HEK293 (cell line): ENCODE data around the gene MAPT.

Source experiments
- CTCF ChIP-seq: fragments of 450-650 bp; formaldehyde crosslinking; IDR thresholded peaks from 2 replicates; pipeline ENCODE4 v1.5.1; 2016; ENCODE audit warnings: missing biosample characterization, missing genetic modification characterization
- GFI1B ChIP-seq: fragments of 450-650 bp; formaldehyde crosslinking; IDR thresholded peaks from 2 replicates; pipeline ENCODE4 v1.5.1; 2016; ENCODE audit warnings: missing biosample characterization, missing genetic modification characterization
- GLI4 ChIP-seq: fragments of 450-650 bp; formaldehyde crosslinking; IDR thresholded peaks from 2 replicates; pipeline ENCODE4 v1.5.1; 2016; ENCODE audit warnings: missing biosample characterization, missing genetic modification characterization
- HIC1 ChIP-seq: fragments of 450-650 bp; formaldehyde crosslinking; IDR thresholded peaks from 2 replicates; pipeline ENCODE4 v1.5.1; 2016; ENCODE audit warnings: missing biosample characterization, missing genetic modification characterization
- HOXC10 ChIP-seq: sonication (generic); formaldehyde crosslinking; IDR thresholded peaks from 2 replicates; pipeline ENCODE4 v1.8.1; 2023; ENCODE audit warnings: mild to moderate bottlenecking, missing genetic modification reagents
- IKZF3 ChIP-seq: fragments of 450-650 bp; IDR thresholded peaks from 2 replicates; pipeline ENCODE4 v1.5.0; 2018; ENCODE audit warnings: missing biosample characterization, mild to moderate bottlenecking, missing genetic modification characterization, moderate library complexity
- KLF16 ChIP-seq: fragments of 450-650 bp; formaldehyde crosslinking; IDR thresholded peaks from 2 replicates; pipeline ENCODE4 v1.5.1; 2017; ENCODE audit warnings: missing biosample characterization, missing genetic modification characterization
- PBX3 ChIP-seq: sonication (generic); formaldehyde crosslinking; IDR thresholded peaks from 2 replicates; pipeline ENCODE4 v1.8.1; 2022; ENCODE audit warnings: mild to moderate bottlenecking, moderate library complexity, missing genetic modification reagents
- SP2 ChIP-seq: fragments of 450-650 bp; formaldehyde crosslinking; IDR thresholded peaks from 2 replicates; pipeline ENCODE4 v1.5.1; 2016; ENCODE audit warnings: missing biosample characterization, missing genetic modification characterization
- SP3 ChIP-seq: fragments of 450-650 bp; formaldehyde crosslinking; IDR thresholded peaks from 2 replicates; pipeline ENCODE4 v1.5.1; 2016; ENCODE audit warnings: missing biosample characterization, missing genetic modification characterization
- YY2 ChIP-seq: fragments of 450-650 bp; formaldehyde crosslinking; IDR thresholded peaks from 2 replicates; pipeline ENCODE4 v1.5.1; 2016; ENCODE audit warnings: missing biosample characterization, missing genetic modification characterization
- ZBTB10 ChIP-seq: fragments of 450-650 bp; formaldehyde crosslinking; IDR thresholded peaks from 2 replicates; pipeline ENCODE4 v1.5.1; 2016; ENCODE audit warnings: missing biosample characterization, missing genetic modification characterization
- ZEB2 ChIP-seq: fragments of 450-650 bp; formaldehyde crosslinking; IDR thresholded peaks from 2 replicates; pipeline ENCODE4 v1.5.1; 2016; ENCODE audit warnings: missing biosample characterization, missing genetic modification characterization
- ZFHX2 ChIP-seq: fragments of 450-650 bp; formaldehyde crosslinking; conservative IDR thresholded peaks from 2 replicates; pipeline ENCODE4 v1.5.1; 2016; ENCODE audit warnings: missing biosample characterization, missing genetic modification characterization
- ZNF48 ChIP-seq: fragments of 450-650 bp; formaldehyde crosslinking; IDR thresholded peaks from 2 replicates; pipeline ENCODE4 v1.5.1; 2016; ENCODE audit warnings: missing biosample characterization, missing genetic modification characterization
- ZNF510 ChIP-seq: fragments of 450-650 bp; formaldehyde crosslinking; IDR thresholded peaks from 2 replicates; pipeline ENCODE4 v1.5.1; 2018; ENCODE audit warnings: mild to moderate bottlenecking, missing genetic modification characterization, missing biosample characterization; ENCODE audit not compliant: insufficient replicate concordance
- ZNF677 ChIP-seq: fragments of 450-650 bp; IDR thresholded peaks from 2 replicates; pipeline ENCODE4 v1.5.0; 2018; ENCODE audit warnings: missing biosample characterization, mild to moderate bottlenecking, missing genetic modification characterization, moderate library complexity
- TF ChIP-seq, protein P1 (sequence below): IDR thresholded peaks from 2 replicates; pipeline ENCODE4 v1.6.1; 2011; ENCODE audit warnings: mild to moderate bottlenecking, low read depth, low read length, borderline replicate concordance

MAPT gene

GRCh38 chr17:45895304-45895968 lies 1.1 kb downstream of the MAPT start (continued):
- TF ChIP-seq ZNF677 (tag by site-specific recombination) = no peak
- peak; percentile 62 for TF ChIP-seq KLF16 (tag by site-specific recombination)
- TF ChIP-seq HIC1 (tag by site-specific recombination) = 0 out of 2 replicates have a peak, but pooled peaks have one; percentile 12
- TF ChIP-seq YY2 = peak; percentile 43; the same call in 1 of the 2 replicates
- TF ChIP-seq, protein P1, sequence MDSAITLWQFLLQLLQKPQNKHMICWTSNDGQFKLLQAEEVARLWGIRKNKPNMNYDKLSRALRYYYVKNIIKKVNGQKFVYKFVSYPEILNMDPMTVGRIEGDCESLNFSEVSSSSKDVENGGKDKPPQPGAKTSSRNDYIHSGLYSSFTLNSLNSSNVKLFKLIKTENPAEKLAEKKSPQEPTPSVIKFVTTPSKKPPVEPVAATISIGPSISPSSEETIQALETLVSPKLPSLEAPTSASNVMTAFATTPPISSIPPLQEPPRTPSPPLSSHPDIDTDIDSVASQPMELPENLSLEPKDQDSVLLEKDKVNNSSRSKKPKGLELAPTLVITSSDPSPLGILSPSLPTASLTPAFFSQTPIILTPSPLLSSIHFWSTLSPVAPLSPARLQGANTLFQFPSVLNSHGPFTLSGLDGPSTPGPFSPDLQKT = no peak
- TF ChIP-seq SP2 (tag by site-specific recombination) = peak; percentile 41; the same call in 1 of the 2 replicates
- peak; percentile 53; the same call in 1 of the 2 replicates for TF ChIP-seq GLI4 (tag by site-specific recombination)
- peak; percentile 97 for TF ChIP-seq ZFHX2 (tag by site-specific recombination)
- no peak for TF ChIP-seq ZNF510 (tag by site-specific recombination)
- TF ChIP-seq HOXC10 (CRISPR knock-in tag) = 0 out of 2 replicates have a peak, but pooled peaks have one; percentile 37
- TF ChIP-seq ZEB2 (tag by site-specific recombination) = 0 out of 2 replicates have a peak, but pooled peaks have one; percentile 31
- no peak for TF ChIP-seq IKZF3 (tag by site-specific recombination)
- TF ChIP-seq ZNF48 (tag by site-specific recombination) = no peak
- TF ChIP-seq GFI1B (tag by site-specific recombination) = no peak
- TF ChIP-seq PBX3 (CRISPR knock-in tag) = peak; percentile 51; the same call in 1 of the 2 replicates
- TF ChIP-seq SP3 (tag by site-specific recombination) = peak; percentile 92
- TF ChIP-seq CTCF (tag by site-specific recombination) = peak; percentile 57
- no peak; the same call in 1 of the 2 replicates for TF ChIP-seq ZBTB10 (tag by site-specific recombination)
